ENCODE results near the gene ACOT7. TPM values are rescaled to one million over a fixed set of nuclear protein-coding genes. Genes with fewer than 3 reads are reported as not detected.

The ACOT7 gene
- total RNA-seq, 2 experiments from 2014 or later: 5.3 to 5.4 TPM

DNA sequence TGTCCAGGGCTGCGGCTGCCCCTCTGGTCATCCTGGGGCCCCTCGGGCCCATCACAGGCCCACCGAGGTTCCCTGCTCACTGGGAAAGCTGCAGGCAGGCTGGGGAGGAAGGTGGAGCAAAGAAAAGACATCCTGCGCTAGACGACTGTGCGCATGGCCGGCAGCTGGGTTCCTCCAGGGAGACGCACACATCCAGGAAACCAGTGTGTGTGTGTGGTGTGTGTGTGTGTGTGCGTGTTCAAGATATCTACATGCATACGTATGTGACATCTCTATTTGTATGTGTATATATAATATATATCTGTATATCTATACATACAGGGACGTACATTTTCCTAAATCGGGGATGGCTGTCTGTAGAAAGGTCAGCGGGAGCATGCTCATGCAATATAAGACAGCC, 63.7 kb downstream of the ACOT7 start:
- intact Hi-C loops (cut with DNase I, micrococcal nuclease): no loop called here
- no peak overlapping the region for H3K27ac Mint-ChIP-seq
- POLR2A ChIA-PET: no interaction called here

DNA sequence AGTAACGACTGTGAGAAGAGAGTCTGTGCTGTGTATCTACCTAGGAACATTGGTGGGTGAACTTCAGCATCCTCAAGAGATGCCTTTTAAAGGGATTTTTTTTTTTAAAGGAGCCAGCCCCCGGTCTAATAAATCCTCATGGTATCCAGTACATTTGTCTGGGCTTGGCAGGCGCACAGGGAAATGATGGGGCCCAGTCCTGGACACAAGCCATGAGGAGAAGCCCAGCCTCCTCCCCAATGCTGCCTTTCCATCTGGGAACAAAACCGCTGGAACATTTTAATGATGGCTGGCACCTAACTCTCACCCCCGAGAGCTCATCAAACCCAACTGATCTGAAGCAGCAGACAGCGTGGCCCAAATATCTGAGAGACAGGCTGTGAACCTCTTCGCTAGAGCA, 64.2 kb downstream of the ACOT7 start:
- Mint-ChIP-seq H3K9me3 (no peaks in the 10 kb centered on the region), H3K27me3 (no peaks in the 10 kb centered on the region), H3K27ac (no peak overlapping the region), H3K36me3 (ENCODE audit: low read depth) (peaks cover 4% of the 10 kb centered on the region), H3K4me3 (no peak overlapping the region), H3K4me1 (ENCODE audit: low read depth) (no peaks in the 10 kb centered on the region)
- DNase-seq: no peak
- TF ChIP-seq CTCF (IDR thresholded peaks at IDR 0.05): no peak
- no peak for ATAC-seq (ENCODE audit: poor library complexity)
- no peaks in the 10 kb centered on the region for H3K4me1 ChIP-seq (ENCODE audit: insufficient read depth, low read length)
- CTCF ChIA-PET: no interaction called here
- POLR2A ChIA-PET: no interaction called here
- H3K27me3 ChIP-seq (ENCODE audit: control insufficient read depth in 1 of 2, insufficient read depth in 2 of 2, low read length in 2 of 2): no peaks in the 10 kb centered on the region
- no peaks in the 10 kb centered on the region for H3K9me3 ChIP-seq (ENCODE audit: control insufficient read depth in 1 of 2, insufficient read depth in 1 of 2, low read length in 2 of 2)
- H3K36me3 ChIP-seq (ENCODE audit: insufficient read depth, low read length): peaks cover 3% of the 10 kb centered on the region
- H3K27ac ChIP-seq (ENCODE audit: low read depth in 1 of 2, low read length in 2 of 2): no peak overlapping the region
- intact Hi-C loops (cut with DNase I, micrococcal nuclease): no loop called here
- H3K4me3 ChIP-seq (ENCODE audit: low read length): no peak overlapping the region

More for the DNA sequence above, 63.7 kb downstream of the ACOT7 start:
- Histone ChIP-seq H3K4me3 (ENCODE audit: low read length) (no peak overlapping the region), H3K9me3 (ENCODE audit: control insufficient read depth in 1 of 2, insufficient read depth in 1 of 2, low read length in 2 of 2) (no peaks in the 10 kb centered on the region), H3K27me3 (ENCODE audit: control insufficient read depth in 1 of 2, insufficient read depth in 2 of 2, low read length in 2 of 2) (no peaks in the 10 kb centered on the region), H3K36me3 (ENCODE audit: insufficient read depth, low read length) (peaks cover 3% of the 10 kb centered on the region), H3K27ac (ENCODE audit: low read depth in 1 of 2, low read length in 2 of 2) (no peak overlapping the region), H3K4me1 (ENCODE audit: insufficient read depth, low read length) (no peaks in the 10 kb centered on the region)
- TF ChIP-seq CTCF (IDR thresholded peaks at IDR 0.05): no peak
- ATAC-seq (ENCODE audit: poor library complexity) (no peak), DNase-seq (no peak)
- H3K36me3 Mint-ChIP-seq (ENCODE audit: low read depth): peaks cover 4% of the 10 kb centered on the region
- no peaks in the 10 kb centered on the region for H3K27me3 Mint-ChIP-seq
- H3K4me3 Mint-ChIP-seq: no peak overlapping the region
- CTCF ChIA-PET: interaction anchor here (0.7 kb wide), 1 partner anchor 33 kb away, joined by 3 read pairs; no protein-coding TSS in a partner anchor
- H3K4me1 Mint-ChIP-seq (ENCODE audit: low read depth): no peaks in the 10 kb centered on the region
- H3K9me3 Mint-ChIP-seq: no peaks in the 10 kb centered on the region

GRCh38 chr1:6328696-6329095, 64.9 kb downstream of the ACOT7 start:
- no peak overlapping the region for H3K4me3 Mint-ChIP-seq
- ATAC-seq (ENCODE audit: poor library complexity): no peak
- ChIA-PET POLR2A (no interaction called here), CTCF (no interaction called here)
- no peaks in the 10 kb centered on the region for H3K27me3 Mint-ChIP-seq
- Histone ChIP-seq H3K27ac (ENCODE audit: low read depth in 1 of 2, low read length in 2 of 2) (no peak overlapping the region), H3K9me3 (ENCODE audit: control insufficient read depth in 1 of 2, insufficient read depth in 1 of 2, low read length in 2 of 2) (no peaks in the 10 kb centered on the region), H3K4me1 (ENCODE audit: insufficient read depth, low read length) (no peaks in the 10 kb centered on the region), H3K36me3 (ENCODE audit: insufficient read depth, low read length) (peaks cover 3% of the 10 kb centered on the region), H3K4me3 (ENCODE audit: low read length) (no peak overlapping the region), H3K27me3 (ENCODE audit: control insufficient read depth in 1 of 2, insufficient read depth in 2 of 2, low read length in 2 of 2) (no peaks in the 10 kb centered on the region)
- DNase-seq: no peak
- intact Hi-C loops (cut with DNase I, micrococcal nuclease): no loop called here
- peaks cover 4% of the 10 kb centered on the region for H3K36me3 Mint-ChIP-seq (ENCODE audit: low read depth)
- no peak overlapping the region for H3K27ac Mint-ChIP-seq
- H3K4me1 Mint-ChIP-seq (ENCODE audit: low read depth): no peaks in the 10 kb centered on the region
- no peaks in the 10 kb centered on the region for H3K9me3 Mint-ChIP-seq
- no peak for TF ChIP-seq CTCF (IDR thresholded peaks at IDR 0.05)

Data from CD4-positive, alpha-beta T cell (primary cell).